ENCODE measurements around the gene TBC1D23. TPM values are rescaled to one million over a fixed set of nuclear protein-coding genes. Genes with fewer than 3 reads are reported as not detected.

Gene TBC1D23
- total RNA-seq, 1 donor from 2014 or later, result 62.2 TPM

DNA sequence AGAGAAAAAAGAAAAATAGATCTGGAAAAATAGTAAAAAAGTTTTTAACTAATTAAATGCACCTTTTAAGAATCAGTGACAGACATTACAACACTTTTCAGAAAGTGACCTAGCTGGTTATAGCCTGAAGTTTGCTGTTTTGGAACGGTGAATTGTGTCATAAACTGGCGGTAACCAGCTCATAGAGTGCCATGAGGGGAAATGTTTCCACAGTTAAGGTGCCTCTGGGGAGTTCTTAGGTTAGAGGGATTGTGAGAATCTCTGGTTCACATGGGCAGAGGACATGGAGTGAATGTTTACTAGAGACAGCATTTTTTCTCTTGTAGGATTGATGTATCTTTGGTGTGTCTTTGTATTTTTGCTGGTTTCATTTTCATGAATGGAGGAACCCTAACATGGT lies 2.8 kb downstream of the TBC1D23 start:
- DNase-seq (ENCODE audit: low read depth) (no peak), FAIRE-seq (no peak)
- Mint-ChIP-seq H3K36me3 (ENCODE audit: low read depth, unreplicated experiment) (no peaks in the 10 kb centered on the region), H3K9me3 (ENCODE audit: unreplicated experiment) (no peaks in the 10 kb centered on the region), H3K4me3 (ENCODE audit: unreplicated experiment) (peak overlapping the region; percentile 95), H3K27ac (ENCODE audit: unreplicated experiment) (peak overlapping the region; percentile 58), H3K27me3 (ENCODE audit: low read depth, unreplicated experiment) (no peaks in the 10 kb centered on the region), H3K4me1 (ENCODE audit: low read depth, unreplicated experiment) (peaks cover 50% of the 10 kb centered on the region)
- Histone ChIP-seq H2AFZ (ENCODE audit: low read depth, low read length) (no peak overlapping the region), H3K9me3 (ENCODE audit: insufficient read depth, low read depth, low read length) (no peaks in the 10 kb centered on the region), H3K4me2 (ENCODE audit: low read length) (peak overlapping the region; percentile 62), H3K27me3 (ENCODE audit: insufficient read depth, low read length) (no peaks in the 10 kb centered on the region), H3K9ac (ENCODE audit: low read length) (no peak overlapping the region), H3K36me3 (ENCODE audit: insufficient read depth, low read length) (no peaks in the 10 kb centered on the region), H4K20me1 (ENCODE audit: insufficient read depth, low read length) (peaks cover 39% of the 10 kb centered on the region), H3K79me2 (ENCODE audit: insufficient read depth, low read length) (peaks cover 78% of the 10 kb centered on the region), H3K27ac (ENCODE audit: low read depth, low read length) (no peak overlapping the region), H3K4me1 (ENCODE audit: insufficient read depth, low read length) (peaks cover 29% of the 10 kb centered on the region), H3K4me3 (ENCODE audit: insufficient read depth, low read depth, low read length) (no peak overlapping the region)
- TF ChIP-seq EZH2 (IDR thresholded peaks at IDR 0.05; ENCODE audit: insufficient read depth, low read length), result no peak
- TF ChIP-seq, protein P1, sequence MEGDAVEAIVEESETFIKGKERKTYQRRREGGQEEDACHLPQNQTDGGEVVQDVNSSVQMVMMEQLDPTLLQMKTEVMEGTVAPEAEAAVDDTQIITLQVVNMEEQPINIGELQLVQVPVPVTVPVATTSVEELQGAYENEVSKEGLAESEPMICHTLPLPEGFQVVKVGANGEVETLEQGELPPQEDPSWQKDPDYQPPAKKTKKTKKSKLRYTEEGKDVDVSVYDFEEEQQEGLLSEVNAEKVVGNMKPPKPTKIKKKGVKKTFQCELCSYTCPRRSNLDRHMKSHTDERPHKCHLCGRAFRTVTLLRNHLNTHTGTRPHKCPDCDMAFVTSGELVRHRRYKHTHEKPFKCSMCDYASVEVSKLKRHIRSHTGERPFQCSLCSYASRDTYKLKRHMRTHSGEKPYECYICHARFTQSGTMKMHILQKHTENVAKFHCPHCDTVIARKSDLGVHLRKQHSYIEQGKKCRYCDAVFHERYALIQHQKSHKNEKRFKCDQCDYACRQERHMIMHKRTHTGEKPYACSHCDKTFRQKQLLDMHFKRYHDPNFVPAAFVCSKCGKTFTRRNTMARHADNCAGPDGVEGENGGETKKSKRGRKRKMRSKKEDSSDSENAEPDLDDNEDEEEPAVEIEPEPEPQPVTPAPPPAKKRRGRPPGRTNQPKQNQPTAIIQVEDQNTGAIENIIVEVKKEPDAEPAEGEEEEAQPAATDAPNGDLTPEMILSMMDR (IDR thresholded peaks at IDR 0.05; ENCODE audit: insufficient read depth, low read depth, low read length), result no peak

DNA sequence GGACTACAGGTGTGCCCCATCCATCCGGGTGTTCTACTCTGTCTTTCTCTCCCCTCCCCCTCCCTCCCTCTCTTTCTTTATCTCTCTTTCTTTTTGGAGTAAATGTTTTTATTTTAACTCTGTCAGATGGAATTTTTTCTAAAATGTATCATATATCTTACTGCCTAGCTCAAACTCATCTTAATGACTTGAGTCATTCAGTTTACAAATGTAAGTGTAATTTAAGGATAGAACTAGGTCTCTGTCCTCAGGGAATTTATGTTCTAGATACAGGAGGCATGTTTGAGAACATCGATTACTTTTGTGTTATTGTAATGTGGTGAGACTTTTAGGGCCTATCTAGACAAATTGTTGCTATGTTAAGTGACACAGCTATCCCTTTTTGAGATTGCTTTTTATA lies 3.5 kb downstream of the TBC1D23 start:
- Histone ChIP-seq H3K4me3 (ENCODE audit: insufficient read depth, low read depth, low read length) (no peak overlapping the region), H3K4me2 (ENCODE audit: low read length) (peak overlapping the region; percentile 62), H3K79me2 (ENCODE audit: insufficient read depth, low read length) (peaks cover 83% of the 10 kb centered on the region), H3K4me1 (ENCODE audit: insufficient read depth, low read length) (peaks cover 35% of the 10 kb centered on the region), H3K36me3 (ENCODE audit: insufficient read depth, low read length) (no peaks in the 10 kb centered on the region), H2AFZ (ENCODE audit: low read depth, low read length) (no peak overlapping the region), H3K27ac (ENCODE audit: low read depth, low read length) (no peak overlapping the region), H3K27me3 (ENCODE audit: insufficient read depth, low read length) (no peaks in the 10 kb centered on the region), H3K9me3 (ENCODE audit: insufficient read depth, low read depth, low read length) (no peaks in the 10 kb centered on the region), H4K20me1 (ENCODE audit: insufficient read depth, low read length) (peaks cover 39% of the 10 kb centered on the region), H3K9ac (ENCODE audit: low read length) (no peak overlapping the region)
- Mint-ChIP-seq H3K36me3 (ENCODE audit: low read depth, unreplicated experiment) (no peaks in the 10 kb centered on the region), H3K9me3 (ENCODE audit: unreplicated experiment) (no peaks in the 10 kb centered on the region), H3K4me3 (ENCODE audit: unreplicated experiment) (peak overlapping the region; percentile 9), H3K4me1 (ENCODE audit: low read depth, unreplicated experiment) (peaks cover 51% of the 10 kb centered on the region), H3K27me3 (ENCODE audit: low read depth, unreplicated experiment) (no peaks in the 10 kb centered on the region), H3K27ac (ENCODE audit: unreplicated experiment) (no peak overlapping the region)
- TF ChIP-seq, protein P1 (IDR thresholded peaks at IDR 0.05; ENCODE audit: insufficient read depth, low read depth, low read length), result no peak
- no peak for TF ChIP-seq EZH2 (IDR thresholded peaks at IDR 0.05; ENCODE audit: insufficient read depth, low read length)
- FAIRE-seq (no peak), DNase-seq (ENCODE audit: low read depth) (no peak)

GRCh38 chr3:100265016-100265415 lies 4.2 kb downstream of the TBC1D23 start:
- TF ChIP-seq, protein P1 (IDR thresholded peaks at IDR 0.05; ENCODE audit: insufficient read depth, low read depth, low read length), result no peak
- TF ChIP-seq EZH2 (IDR thresholded peaks at IDR 0.05; ENCODE audit: insufficient read depth, low read length), result no peak
- Histone ChIP-seq H3K4me3 (ENCODE audit: insufficient read depth, low read depth, low read length) (no peak overlapping the region), H4K20me1 (ENCODE audit: insufficient read depth, low read length) (peaks cover 40% of the 10 kb centered on the region), H3K79me2 (ENCODE audit: insufficient read depth, low read length) (peaks cover 85% of the 10 kb centered on the region), H3K4me1 (ENCODE audit: insufficient read depth, low read length) (peaks cover 39% of the 10 kb centered on the region), H3K27me3 (ENCODE audit: insufficient read depth, low read length) (no peaks in the 10 kb centered on the region), H3K9me3 (ENCODE audit: insufficient read depth, low read depth, low read length) (no peaks in the 10 kb centered on the region), H3K36me3 (ENCODE audit: insufficient read depth, low read length) (no peaks in the 10 kb centered on the region), H2AFZ (ENCODE audit: low read depth, low read length) (no peak overlapping the region), H3K27ac (ENCODE audit: low read depth, low read length) (no peak overlapping the region), H3K4me2 (ENCODE audit: low read length) (peak overlapping the region; percentile 62), H3K9ac (ENCODE audit: low read length) (no peak overlapping the region)
- DNase-seq (ENCODE audit: low read depth) (no peak), FAIRE-seq (no peak)
- Mint-ChIP-seq H3K27me3 (ENCODE audit: low read depth, unreplicated experiment) (no peaks in the 10 kb centered on the region), H3K4me3 (ENCODE audit: unreplicated experiment) (peak overlapping the region; percentile 55), H3K4me1 (ENCODE audit: low read depth, unreplicated experiment) (peaks cover 54% of the 10 kb centered on the region), H3K9me3 (ENCODE audit: unreplicated experiment) (no peaks in the 10 kb centered on the region), H3K36me3 (ENCODE audit: low read depth, unreplicated experiment) (no peaks in the 10 kb centered on the region), H3K27ac (ENCODE audit: unreplicated experiment) (no peak overlapping the region)

Data from astrocyte (in vitro differentiated cells and primary cell).